Measurements from ENCODE around the gene SIGLEC8. TPM values are rescaled to one million over a fixed set of nuclear protein-coding genes. Genes with fewer than 3 reads are reported as not detected.

Gene SIGLEC8
- total and polyA plus RNA-seq, 10 of the 15 experiments (the other 5 are each of a cell fraction or from before 2014, with no cell fraction given), result not detected

DNA sequence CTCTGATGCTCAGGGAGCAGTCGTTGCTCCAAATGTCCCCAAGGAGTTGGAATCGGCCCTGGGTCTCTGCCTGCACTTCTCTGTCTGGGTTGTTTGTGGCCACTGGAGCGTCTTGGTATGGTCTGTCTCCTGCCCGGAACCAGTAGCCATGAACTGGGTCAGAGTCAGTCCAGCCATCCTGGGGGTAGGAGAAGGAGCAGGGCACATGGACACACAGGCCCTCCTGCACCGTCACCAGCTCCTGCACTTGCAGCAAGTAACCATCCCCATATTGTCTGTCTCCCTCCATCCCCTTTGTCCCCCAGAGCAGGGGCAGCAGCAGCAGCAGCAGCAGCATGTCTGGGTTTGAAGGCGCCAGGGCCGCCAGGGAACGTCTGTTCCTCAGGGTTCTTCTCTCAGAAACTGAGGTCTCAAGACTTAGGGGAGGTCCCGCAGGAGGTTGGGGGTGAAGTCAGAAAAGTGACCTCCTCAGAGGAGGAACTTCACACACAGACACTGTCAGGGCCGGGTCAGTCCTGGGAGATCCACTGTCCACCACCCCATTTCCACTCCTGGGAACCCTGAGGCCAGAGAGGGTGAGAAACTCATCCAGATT lies at the start of gene SIGLEC8 (continued):
- TF ChIP-seq, protein P1, sequence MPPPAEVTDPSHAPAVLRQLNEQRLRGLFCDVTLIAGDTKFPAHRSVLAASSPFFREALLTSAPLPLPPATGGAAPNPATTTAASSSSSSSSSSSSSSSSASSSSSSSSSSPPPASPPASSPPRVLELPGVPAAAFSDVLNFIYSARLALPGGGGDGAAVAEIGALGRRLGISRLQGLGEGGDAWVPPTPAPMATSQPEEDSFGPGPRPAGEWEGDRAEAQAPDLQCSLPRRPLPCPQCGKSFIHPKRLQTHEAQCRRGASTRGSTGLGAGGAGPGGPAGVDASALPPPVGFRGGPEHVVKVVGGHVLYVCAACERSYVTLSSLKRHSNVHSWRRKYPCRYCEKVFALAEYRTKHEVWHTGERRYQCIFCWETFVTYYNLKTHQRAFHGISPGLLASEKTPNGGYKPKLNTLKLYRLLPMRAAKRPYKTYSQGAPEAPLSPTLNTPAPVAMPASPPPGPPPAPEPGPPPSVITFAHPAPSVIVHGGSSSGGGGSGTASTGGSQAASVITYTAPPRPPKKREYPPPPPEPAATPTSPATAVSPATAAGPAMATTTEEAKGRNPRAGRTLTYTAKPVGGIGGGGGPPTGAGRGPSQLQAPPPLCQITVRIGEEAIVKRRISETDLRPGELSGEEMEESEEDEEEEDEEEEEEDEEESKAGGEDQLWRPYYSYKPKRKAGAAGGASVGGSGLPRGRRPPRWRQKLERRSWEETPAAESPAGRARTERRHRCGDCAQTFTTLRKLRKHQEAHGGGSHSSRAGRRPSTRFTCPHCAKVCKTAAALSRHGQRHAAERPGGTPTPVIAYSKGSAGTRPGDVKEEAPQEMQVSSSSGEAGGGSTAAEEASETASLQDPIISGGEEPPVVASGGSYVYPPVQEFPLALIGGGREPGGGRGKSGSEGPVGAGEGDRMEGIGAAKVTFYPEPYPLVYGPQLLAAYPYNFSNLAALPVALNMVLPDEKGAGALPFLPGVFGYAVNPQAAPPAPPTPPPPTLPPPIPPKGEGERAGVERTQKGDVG (CRISPR knock-in tag; IDR thresholded peaks at IDR 0.05), result no peak
- TF ChIP-seq SRF (IDR thresholded peaks at IDR 0.05; ENCODE audit: low read depth in 2 of 2, low read length in 2 of 2) (no peak), MEF2B (IDR thresholded peaks at IDR 0.05; ENCODE audit: partially characterized antibody, poor library complexity, severe bottlenecking) (no peak), IKZF1 (conservative IDR thresholded peaks at IDR 0.05) (no peak), TBL1XR1 (IDR thresholded peaks at IDR 0.05; ENCODE audit: low read depth, low read length) (no peak)
- TF ChIP-seq, protein P2, sequence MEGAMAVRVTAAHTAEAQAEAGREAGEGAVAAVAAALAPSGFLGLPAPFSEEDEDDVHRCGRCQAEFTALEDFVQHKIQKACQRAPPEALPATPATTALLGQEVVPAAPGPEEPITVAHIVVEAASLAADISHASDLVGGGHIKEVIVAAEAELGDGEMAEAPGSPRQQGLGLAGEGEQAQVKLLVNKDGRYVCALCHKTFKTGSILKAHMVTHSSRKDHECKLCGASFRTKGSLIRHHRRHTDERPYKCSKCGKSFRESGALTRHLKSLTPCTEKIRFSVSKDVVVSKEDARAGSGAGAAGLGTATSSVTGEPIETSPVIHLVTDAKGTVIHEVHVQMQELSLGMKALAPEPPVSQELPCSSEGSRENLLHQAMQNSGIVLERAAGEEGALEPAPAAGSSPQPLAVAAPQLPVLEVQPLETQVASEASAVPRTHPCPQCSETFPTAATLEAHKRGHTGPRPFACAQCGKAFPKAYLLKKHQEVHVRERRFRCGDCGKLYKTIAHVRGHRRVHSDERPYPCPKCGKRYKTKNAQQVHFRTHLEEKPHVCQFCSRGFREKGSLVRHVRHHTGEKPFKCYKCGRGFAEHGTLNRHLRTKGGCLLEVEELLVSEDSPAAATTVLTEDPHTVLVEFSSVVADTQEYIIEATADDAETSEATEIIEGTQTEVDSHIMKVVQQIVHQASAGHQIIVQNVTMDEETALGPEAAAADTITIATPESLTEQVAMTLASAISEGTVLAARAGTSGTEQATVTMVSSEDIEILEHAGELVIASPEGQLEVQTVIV (IDR thresholded peaks at IDR 0.05; ENCODE audit: borderline replicate concordance, partially characterized antibody), result no peak
